Caco-2 (cell line): ENCODE data around the gene SCYL1. TPM values are rescaled to one million over a fixed set of nuclear protein-coding genes. Genes with fewer than 3 reads are reported as not detected.

Source experiments
- BruUV-seq: library from RNA; stranded (reverse); fragments of 400-500 nt; replicated peaks from 2 replicates; lab custom pipeline; 2021; lab: Mats Ljungman, UMichigan
- CTCF ChIA-PET: fragments of 300-600 bp; sonication (Branson Sonifier 250); formaldehyde crosslinking; loops from one replicate; lab custom pipeline; 2022; ENCODE audit warnings: antibody characterized with exemption; lab: Charles Lee
- POLR2A ChIA-PET: fragments of 300-600 bp; sonication (Branson Sonifier 250); formaldehyde crosslinking; loops from one replicate; lab custom pipeline; 2022; ENCODE audit warnings: antibody characterized with exemption; lab: Charles Lee
- DNase-seq, 2 experiments: peaks; one replicate each; pipeline versions ENCODE4 v3.0.0 to v3.0.0-alpha.2; 2020 to 2022
- H3K27me3 ChIP-seq: replicated peaks from 2 replicates; pipeline ENCODE4 v1.6.0; 2011; ENCODE audit warnings: low read length; ENCODE audit not compliant: control insufficient read depth, insufficient read depth
- H3K36me3 ChIP-seq: 2 replicates; pipeline ENCODE4 v1.5.1; 2011; ENCODE audit warnings: low read length; ENCODE audit not compliant: control insufficient read depth, insufficient read depth
- H3K4me1 ChIP-seq: fragments of 250-450 bp; sonication (Bioruptor Pico); 2 replicates; pipeline ENCODE4 v1.5.1; 2020; ENCODE audit warnings: mild to moderate bottlenecking
- H3K4me3 ChIP-seq: 2 replicates; pipeline ENCODE4 v1.5.1; 2011; ENCODE audit warnings: low read depth, mild to moderate bottlenecking, control low read depth, low read length
- H3K9me3 ChIP-seq: fragments of 250-450 bp; sonication (Bioruptor Pico); 2 replicates; pipeline ENCODE4 v1.5.1; 2020; ENCODE audit warnings: mild to moderate bottlenecking, moderate library complexity
- H3K27ac Mint-ChIP-seq: one replicate; pipeline ENCODE4 v1.8.0; 2022; ENCODE audit warnings: mixed read lengths; ENCODE audit not compliant: unreplicated experiment
- H3K27me3 Mint-ChIP-seq: one replicate; pipeline ENCODE4 v1.8.0; 2022; ENCODE audit warnings: mixed read lengths; ENCODE audit not compliant: insufficient read depth, unreplicated experiment
- H3K36me3 Mint-ChIP-seq: one replicate; pipeline ENCODE4 v1.8.0; 2022; ENCODE audit warnings: mild to moderate bottlenecking, mixed read lengths; ENCODE audit not compliant: insufficient read depth, unreplicated experiment
- H3K4me1 Mint-ChIP-seq: one replicate; pipeline ENCODE4 v1.8.0; 2022; ENCODE audit warnings: low read depth, mixed read lengths; ENCODE audit not compliant: unreplicated experiment
- H3K4me3 Mint-ChIP-seq: one replicate; pipeline ENCODE4 v1.8.0; 2022; ENCODE audit warnings: mild to moderate bottlenecking, moderate library complexity, mixed read lengths; ENCODE audit not compliant: unreplicated experiment
- H3K9me3 Mint-ChIP-seq: one replicate; pipeline ENCODE4 v1.8.0; 2022; ENCODE audit warnings: mixed read lengths; ENCODE audit not compliant: unreplicated experiment
- intact Hi-C: fragments of 100-400 bp; cut with micrococcal nuclease; formaldehyde crosslinking; loops from one replicate; pipeline ENCODE4 v1.10.0; 2022; ENCODE audit not compliant: unreplicated experiment
- total RNA-seq: library from RNA; stranded (reverse); gene quantifications from 2 replicates; pipeline ENCODE4 v1.2.3, GENCODE V29; 2022
- TF ChIP-seq, protein P1 (sequence below), 2 experiments: fragments of 200-600 bp in 1 of 2; IDR thresholded peaks; 1 replicate in 1 of 2; 2 replicates in 1 of 2; pipeline versions ENCODE4 v1.5.1 to v1.8.0; 2011 to 2022; ENCODE audit warnings: antibody characterized with exemption in 1 of 2, control low read depth in 1 of 2, inconsistent platforms in 1 of 2, low read depth in 1 of 2, low read length in 1 of 2, mild to moderate bottlenecking in 1 of 2, moderate library complexity in 1 of 2; ENCODE audit not compliant: insufficient read depth in 1 of 2, severe bottlenecking in 1 of 2, unreplicated experiment in 1 of 2

The SCYL1 gene
- total RNA-seq, 1 experiment from 2014 or later: 123 TPM

DNA sequence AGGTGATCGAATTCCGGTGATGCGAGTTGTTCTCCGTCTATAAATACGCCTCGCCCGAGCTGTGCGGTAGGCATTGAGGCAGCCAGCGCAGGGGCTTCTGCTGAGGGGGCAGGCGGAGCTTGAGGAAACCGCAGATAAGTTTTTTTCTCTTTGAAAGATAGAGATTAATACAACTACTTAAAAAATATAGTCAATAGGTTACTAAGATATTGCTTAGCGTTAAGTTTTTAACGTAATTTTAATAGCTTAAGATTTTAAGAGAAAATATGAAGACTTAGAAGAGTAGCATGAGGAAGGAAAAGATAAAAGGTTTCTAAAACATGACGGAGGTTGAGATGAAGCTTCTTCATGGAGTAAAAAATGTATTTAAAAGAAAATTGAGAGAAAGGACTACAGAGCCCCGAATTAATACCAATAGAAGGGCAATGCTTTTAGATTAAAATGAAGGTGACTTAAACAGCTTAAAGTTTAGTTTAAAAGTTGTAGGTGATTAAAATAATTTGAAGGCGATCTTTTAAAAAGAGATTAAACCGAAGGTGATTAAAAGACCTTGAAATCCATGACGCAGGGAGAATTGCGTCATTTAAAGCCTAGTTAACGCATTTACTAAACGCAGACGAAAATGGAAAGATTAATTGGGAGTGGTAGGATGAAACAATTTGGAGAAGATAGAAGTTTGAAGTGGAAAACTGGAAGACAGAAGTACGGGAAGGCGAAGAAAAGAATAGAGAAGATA lies 25.7 kb upstream of the SCYL1 start, which contains the start of gene MALAT1:
TSS of gene MALAT1 (plus strand) at position 69 of the 736 bp plus-strand sequence.
- intact Hi-C loops: no loop called here
- no peak within 1 kb of the TSS for H3K4me3 Mint-ChIP-seq

DNA sequence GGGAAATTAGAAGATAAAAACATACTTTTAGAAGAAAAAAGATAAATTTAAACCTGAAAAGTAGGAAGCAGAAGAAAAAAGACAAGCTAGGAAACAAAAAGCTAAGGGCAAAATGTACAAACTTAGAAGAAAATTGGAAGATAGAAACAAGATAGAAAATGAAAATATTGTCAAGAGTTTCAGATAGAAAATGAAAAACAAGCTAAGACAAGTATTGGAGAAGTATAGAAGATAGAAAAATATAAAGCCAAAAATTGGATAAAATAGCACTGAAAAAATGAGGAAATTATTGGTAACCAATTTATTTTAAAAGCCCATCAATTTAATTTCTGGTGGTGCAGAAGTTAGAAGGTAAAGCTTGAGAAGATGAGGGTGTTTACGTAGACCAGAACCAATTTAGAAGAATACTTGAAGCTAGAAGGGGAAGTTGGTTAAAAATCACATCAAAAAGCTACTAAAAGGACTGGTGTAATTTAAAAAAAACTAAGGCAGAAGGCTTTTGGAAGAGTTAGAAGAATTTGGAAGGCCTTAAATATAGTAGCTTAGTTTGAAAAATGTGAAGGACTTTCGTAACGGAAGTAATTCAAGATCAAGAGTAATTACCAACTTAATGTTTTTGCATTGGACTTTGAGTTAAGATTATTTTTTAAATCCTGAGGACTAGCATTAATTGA lies 25.0 kb upstream of the SCYL1 start:
- TF ChIP-seq, protein P1, sequence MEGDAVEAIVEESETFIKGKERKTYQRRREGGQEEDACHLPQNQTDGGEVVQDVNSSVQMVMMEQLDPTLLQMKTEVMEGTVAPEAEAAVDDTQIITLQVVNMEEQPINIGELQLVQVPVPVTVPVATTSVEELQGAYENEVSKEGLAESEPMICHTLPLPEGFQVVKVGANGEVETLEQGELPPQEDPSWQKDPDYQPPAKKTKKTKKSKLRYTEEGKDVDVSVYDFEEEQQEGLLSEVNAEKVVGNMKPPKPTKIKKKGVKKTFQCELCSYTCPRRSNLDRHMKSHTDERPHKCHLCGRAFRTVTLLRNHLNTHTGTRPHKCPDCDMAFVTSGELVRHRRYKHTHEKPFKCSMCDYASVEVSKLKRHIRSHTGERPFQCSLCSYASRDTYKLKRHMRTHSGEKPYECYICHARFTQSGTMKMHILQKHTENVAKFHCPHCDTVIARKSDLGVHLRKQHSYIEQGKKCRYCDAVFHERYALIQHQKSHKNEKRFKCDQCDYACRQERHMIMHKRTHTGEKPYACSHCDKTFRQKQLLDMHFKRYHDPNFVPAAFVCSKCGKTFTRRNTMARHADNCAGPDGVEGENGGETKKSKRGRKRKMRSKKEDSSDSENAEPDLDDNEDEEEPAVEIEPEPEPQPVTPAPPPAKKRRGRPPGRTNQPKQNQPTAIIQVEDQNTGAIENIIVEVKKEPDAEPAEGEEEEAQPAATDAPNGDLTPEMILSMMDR (IDR thresholded peaks at IDR 0.05; ENCODE audit: insufficient read depth in 1 of 2, low read depth in 1 of 2, low read length in 1 of 2, severe bottlenecking in 1 of 2, unreplicated experiment in 1 of 2): no peak
- Histone ChIP-seq H3K36me3 (peaks cover 11% of the 10 kb centered on the region), H3K4me3 (peak overlapping the region; percentile 81), H3K4me1 (peaks cover 19% of the 10 kb centered on the region), H3K27me3 (no peaks in the 10 kb centered on the region), H3K9me3 (no peaks in the 10 kb centered on the region)
- POLR2A ChIA-PET: interaction anchor here (0.5 to 13.2 kb wide), 15 partner anchors 8 to 378 kb away, joined by 3 to 377 read pairs (median 7); partner anchors contain the start of genes DPF2, FAU and NEAT1
- intact Hi-C loops: no loop called here
- DNase-seq: no peak
- Mint-ChIP-seq H3K27me3 (peaks cover 3% of the 10 kb centered on the region), H3K27ac (no peak overlapping the region), H3K4me3 (no peak overlapping the region), H3K36me3 (no peaks in the 10 kb centered on the region), H3K4me1 (peaks cover 37% of the 10 kb centered on the region), H3K9me3 (no peaks in the 10 kb centered on the region)
- no TSS peak for BruUV-seq
- CTCF ChIA-PET: interaction anchor here (1.1 to 3.0 kb wide), 6 partner anchors 11 to 129 kb away, joined by 3 to 18 read pairs (median 5); no protein-coding TSS in a partner anchor

More for the DNA sequence above, 25.7 kb upstream of the SCYL1 start, which contains the start of gene MALAT1:
- Histone ChIP-seq H3K36me3 (peaks cover 8% of the 10 kb centered on the region), H3K27me3 (no peaks in the 10 kb centered on the region), H3K4me3 (peak within 1 kb of the TSS; percentile 81), H3K4me1 (peaks cover 19% of the 10 kb centered on the region), H3K9me3 (no peaks in the 10 kb centered on the region)
- H3K27ac Mint-ChIP-seq: no peak within 1 kb of the TSS
- H3K36me3 Mint-ChIP-seq: no peaks in the 10 kb centered on the region
- ChIA-PET POLR2A (interaction anchor here (0.5 to 13.2 kb wide), 22 partner anchors 9 to 377 kb away, joined by 3 to 377 read pairs (median 4); partner anchors contain the start of genes FAM89B, FAU, NEAT1 and SCYL1), CTCF (interaction anchor here (1.2 to 3.1 kb wide), 6 partner anchors 10 to 128 kb away, joined by 3 to 31 read pairs (median 7); no protein-coding TSS in a partner anchor)
- TF ChIP-seq, protein P1 (IDR thresholded peaks at IDR 0.05; ENCODE audit: insufficient read depth in 1 of 2, low read depth in 1 of 2, low read length in 1 of 2, severe bottlenecking in 1 of 2, unreplicated experiment in 1 of 2): no peak
- BruUV-seq: TSS peak; percentile 51
- peaks cover 37% of the 10 kb centered on the region for H3K4me1 Mint-ChIP-seq
- H3K27me3 Mint-ChIP-seq: peaks cover 3% of the 10 kb centered on the region
- peak; percentile 93 to 96 for DNase-seq
- no peaks in the 10 kb centered on the region for H3K9me3 Mint-ChIP-seq
